HEK293T (cell line): ENCODE data around the gene SNX33.
"Not testable (repeated sequence)": the region's sequence is repeated elsewhere in the genome, so short reads cannot be mapped to it uniquely, and the experiment has no call there.

Experiments
- CTCF ChIA-PET: fragments of 350-600 bp; formaldehyde crosslinking; extraction: SDS; loops from one replicate; lab custom pipeline; 2021; ENCODE audit warnings: antibody characterized with exemption, inconsistent platforms; lab: Yijun Ruan, JAX
- POLR2A ChIA-PET: fragments of 350-600 bp; formaldehyde crosslinking; extraction: SDS; loops from one replicate; lab custom pipeline; 2020; ENCODE audit warnings: antibody characterized with exemption, inconsistent platforms; lab: Yijun Ruan, JAX
- DNase-seq: peaks from one replicate; pipeline ENCODE4 v3.0.0; 2012; ENCODE audit warnings: mixed read lengths; ENCODE audit errors: extremely low spot score
- ARNT ChIP-seq: fragments of 450-650 bp; IDR thresholded peaks from 2 replicates; pipeline ENCODE4 v1.6.1; 2017; ENCODE audit warnings: mild to moderate bottlenecking
- BHLHE40 ChIP-seq: fragments of 450-650 bp; IDR thresholded peaks from 2 replicates; pipeline ENCODE4 v1.6.1; 2016; ENCODE audit warnings: mild to moderate bottlenecking, moderate library complexity, borderline replicate concordance
- CTBP1 ChIP-seq: fragments of 450-650 bp; IDR thresholded peaks from 2 replicates; pipeline ENCODE4 v1.6.1; 2016; ENCODE audit warnings: borderline replicate concordance
- ELF4 ChIP-seq: fragments of 450-650 bp; IDR thresholded peaks from 2 replicates; pipeline ENCODE4 v1.6.1; 2017; ENCODE audit warnings: antibody characterized with exemption
- FOXA1 ChIP-seq: fragments of 450-650 bp; IDR thresholded peaks from 2 replicates; pipeline ENCODE4 v1.6.1; 2016; ENCODE audit warnings: mild to moderate bottlenecking
- FOXK2 ChIP-seq: fragments of 450-650 bp; IDR thresholded peaks from 2 replicates; pipeline ENCODE4 v1.6.1; 2016; ENCODE audit warnings: mild to moderate bottlenecking
- FOXM1 ChIP-seq: fragments of 450-650 bp; IDR thresholded peaks from 2 replicates; pipeline ENCODE4 v1.6.1; 2017; ENCODE audit warnings: mild to moderate bottlenecking, borderline replicate concordance
- HDGF ChIP-seq: fragments of 450-650 bp; IDR thresholded peaks from 2 replicates; pipeline ENCODE4 v1.6.1; 2017; ENCODE audit warnings: antibody characterized with exemption, borderline replicate concordance
- L3MBTL2 ChIP-seq: fragments of 450-650 bp; conservative IDR thresholded peaks from 2 replicates; pipeline ENCODE4 v1.6.1; 2016; ENCODE audit warnings: mild to moderate bottlenecking
- LEF1 ChIP-seq: fragments of 450-650 bp; IDR thresholded peaks from 2 replicates; pipeline ENCODE4 v1.6.1; 2017; ENCODE audit warnings: mild to moderate bottlenecking, borderline replicate concordance
- NFRKB ChIP-seq: fragments of 450-650 bp; IDR thresholded peaks from 2 replicates; pipeline ENCODE4 v1.6.1; 2016; ENCODE audit warnings: mild to moderate bottlenecking, moderate library complexity
- PKNOX1 ChIP-seq: fragments of 450-650 bp; IDR thresholded peaks from 2 replicates; pipeline ENCODE4 v1.6.1; 2016
- SP1 ChIP-seq: fragments of 450-650 bp; IDR thresholded peaks from 2 replicates; pipeline ENCODE4 v1.6.1; 2017
- SUZ12 ChIP-seq: fragments of 450-650 bp; IDR thresholded peaks from 2 replicates; pipeline ENCODE4 v1.6.1; 2016; ENCODE audit warnings: mild to moderate bottlenecking
- TARDBP ChIP-seq: fragments of 450-650 bp; IDR thresholded peaks from 2 replicates; pipeline ENCODE4 v1.6.1; 2016
- ZNF384 ChIP-seq: fragments of 450-650 bp; IDR thresholded peaks from 2 replicates; pipeline ENCODE4 v1.6.1; 2016

The SNX33 gene

GRCh38 chr15:75696854-75697259, 49.1 kb downstream of the SNX33 start:
- CTCF ChIA-PET = no interaction called here

GRCh38 chr15:75697523-75697922, 49.8 kb downstream of the SNX33 start:
- ChIA-PET POLR2A (no interaction called here), CTCF (no interaction called here)
- TF ChIP-seq SP1 (no peak), ELF4 (no peak), ZNF384 (no peak), TARDBP (no peak), L3MBTL2 (no peak), BHLHE40 (no peak), PKNOX1 (no peak), HDGF (no peak)

More at GRCh38 chr15:75696854-75697259, 49.1 kb downstream of the SNX33 start:
- no peak for TF ChIP-seq PKNOX1
- no peak for TF ChIP-seq ZNF384
- TF ChIP-seq FOXK2 = no peak
- no peak for TF ChIP-seq ARNT
- TF ChIP-seq SP1 = no peak
- no peak for TF ChIP-seq FOXA1
- TF ChIP-seq FOXM1 = no peak
- TF ChIP-seq NFRKB = no peak
- TF ChIP-seq TARDBP = no peak
- TF ChIP-seq SUZ12 = no peak
- no peak for TF ChIP-seq BHLHE40
- TF ChIP-seq LEF1 = no peak
- no peak for TF ChIP-seq ELF4
- DNase-seq = no peak
- POLR2A ChIA-PET = no interaction called here

GRCh38 chr15:75697974-75698747, 50.4 kb downstream of the SNX33 start:
- CTCF ChIA-PET, DNase-seq, POLR2A ChIA-PET: not testable (repeated sequence)

More at GRCh38 chr15:75697523-75697922, 49.8 kb downstream of the SNX33 start:
- no peak for DNase-seq

GRCh38 chr15:75699517-75699916, 51.8 kb downstream of the SNX33 start:
- CTCF ChIA-PET, POLR2A ChIA-PET, DNase-seq: not testable (repeated sequence)

GRCh38 chr15:75699961-75700874, 52.5 kb downstream of the SNX33 start:
- DNase-seq, POLR2A ChIA-PET, CTCF ChIA-PET: not testable (repeated sequence)

GRCh38 chr15:75701071-75702003, 53.6 kb downstream of the SNX33 start:
- POLR2A ChIA-PET, DNase-seq, CTCF ChIA-PET: not testable (repeated sequence)

GRCh38 chr15:75702436-75702835, 54.7 kb downstream of the SNX33 start:
- no peak for DNase-seq
- ChIA-PET CTCF (no interaction called here), POLR2A (no interaction called here)
- TF ChIP-seq NFRKB (no peak), ELF4 (no peak), SP1 (no peak), L3MBTL2 (no peak), SUZ12 (no peak), HDGF (no peak), CTBP1 (no peak), PKNOX1 (no peak), FOXA1 (no peak), ZNF384 (no peak), FOXK2 (no peak), BHLHE40 (no peak)

GRCh38 chr15:75703440-75704262, 55.9 kb downstream of the SNX33 start:
- POLR2A ChIA-PET = not testable (repeated sequence)

More at GRCh38 chr15:75703440-75704262, 55.9 kb downstream of the SNX33 start:
- CTCF ChIA-PET = interaction anchor here (0.5 kb wide), 1 partner anchor 281 kb away, joined by 3 read pairs; no protein-coding TSS in a partner anchor
- not testable (repeated sequence) for DNase-seq
